GM12874 (cell line): ENCODE results near the gene DTNBP1.

Experiments used
- TF ChIP-seq, protein P1 (sequence below): IDR thresholded peaks from 2 replicates; pipeline ENCODE4 v1.5.1; 2011; ENCODE audit warnings: low read depth, mild to moderate bottlenecking, control low read depth, low read length, moderate library complexity; ENCODE audit not compliant: insufficient read depth

DTNBP1 gene

DNA sequence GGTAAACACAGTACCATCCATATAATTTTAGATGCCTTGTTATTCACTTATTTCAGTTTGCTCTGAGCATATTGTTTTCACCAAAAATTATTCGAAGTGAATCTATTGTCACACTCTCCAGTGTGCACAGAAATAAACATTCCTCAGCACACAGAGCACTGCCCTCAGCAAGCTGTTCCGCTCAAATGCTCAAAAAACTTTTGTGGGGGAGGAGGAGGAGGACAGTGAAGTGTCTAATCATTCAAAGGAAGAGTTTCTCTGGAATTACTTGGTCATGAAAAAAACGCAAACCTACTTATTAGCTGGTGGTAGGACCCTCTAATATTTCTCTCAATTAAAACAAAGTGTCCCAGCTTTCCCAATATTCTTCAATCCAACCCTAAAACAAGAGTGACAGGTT lies 88.3 kb downstream of the DTNBP1 start:
- TF ChIP-seq, protein P1, sequence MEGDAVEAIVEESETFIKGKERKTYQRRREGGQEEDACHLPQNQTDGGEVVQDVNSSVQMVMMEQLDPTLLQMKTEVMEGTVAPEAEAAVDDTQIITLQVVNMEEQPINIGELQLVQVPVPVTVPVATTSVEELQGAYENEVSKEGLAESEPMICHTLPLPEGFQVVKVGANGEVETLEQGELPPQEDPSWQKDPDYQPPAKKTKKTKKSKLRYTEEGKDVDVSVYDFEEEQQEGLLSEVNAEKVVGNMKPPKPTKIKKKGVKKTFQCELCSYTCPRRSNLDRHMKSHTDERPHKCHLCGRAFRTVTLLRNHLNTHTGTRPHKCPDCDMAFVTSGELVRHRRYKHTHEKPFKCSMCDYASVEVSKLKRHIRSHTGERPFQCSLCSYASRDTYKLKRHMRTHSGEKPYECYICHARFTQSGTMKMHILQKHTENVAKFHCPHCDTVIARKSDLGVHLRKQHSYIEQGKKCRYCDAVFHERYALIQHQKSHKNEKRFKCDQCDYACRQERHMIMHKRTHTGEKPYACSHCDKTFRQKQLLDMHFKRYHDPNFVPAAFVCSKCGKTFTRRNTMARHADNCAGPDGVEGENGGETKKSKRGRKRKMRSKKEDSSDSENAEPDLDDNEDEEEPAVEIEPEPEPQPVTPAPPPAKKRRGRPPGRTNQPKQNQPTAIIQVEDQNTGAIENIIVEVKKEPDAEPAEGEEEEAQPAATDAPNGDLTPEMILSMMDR: no peak

DNA sequence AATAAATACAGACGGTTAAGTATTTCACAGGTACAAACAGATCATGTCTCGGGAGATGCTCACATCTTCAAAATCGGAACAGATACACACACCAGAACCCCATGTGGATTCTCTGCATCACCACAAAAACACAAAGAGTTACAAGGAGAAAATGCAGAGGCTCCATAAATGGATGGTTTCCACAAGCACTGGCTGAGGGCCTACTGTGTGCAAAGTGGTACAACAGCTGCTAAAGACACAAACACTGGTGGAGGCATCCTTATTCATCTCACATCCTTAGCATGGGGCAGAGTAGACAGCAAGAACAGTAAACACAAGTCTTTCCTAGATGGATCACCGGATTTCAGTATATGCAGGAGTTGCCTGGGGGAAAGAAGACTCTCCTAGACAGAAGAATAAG lies 88.8 kb downstream of the DTNBP1 start:
- TF ChIP-seq, protein P1: no peak

- TF ChIP-seq, protein P1: no peak
Observed at GRCh38 chr6:15573384-15573783, 89.4 kb downstream of the DTNBP1 start.

- TF ChIP-seq, protein P1: no peak
Observed at GRCh38 chr6:15572296-15573016, 90.4 kb downstream of the DTNBP1 start.

GRCh38 chr6:15570171-15570570 lies 92.7 kb downstream of the DTNBP1 start:
- TF ChIP-seq, protein P1: no peak

DNA sequence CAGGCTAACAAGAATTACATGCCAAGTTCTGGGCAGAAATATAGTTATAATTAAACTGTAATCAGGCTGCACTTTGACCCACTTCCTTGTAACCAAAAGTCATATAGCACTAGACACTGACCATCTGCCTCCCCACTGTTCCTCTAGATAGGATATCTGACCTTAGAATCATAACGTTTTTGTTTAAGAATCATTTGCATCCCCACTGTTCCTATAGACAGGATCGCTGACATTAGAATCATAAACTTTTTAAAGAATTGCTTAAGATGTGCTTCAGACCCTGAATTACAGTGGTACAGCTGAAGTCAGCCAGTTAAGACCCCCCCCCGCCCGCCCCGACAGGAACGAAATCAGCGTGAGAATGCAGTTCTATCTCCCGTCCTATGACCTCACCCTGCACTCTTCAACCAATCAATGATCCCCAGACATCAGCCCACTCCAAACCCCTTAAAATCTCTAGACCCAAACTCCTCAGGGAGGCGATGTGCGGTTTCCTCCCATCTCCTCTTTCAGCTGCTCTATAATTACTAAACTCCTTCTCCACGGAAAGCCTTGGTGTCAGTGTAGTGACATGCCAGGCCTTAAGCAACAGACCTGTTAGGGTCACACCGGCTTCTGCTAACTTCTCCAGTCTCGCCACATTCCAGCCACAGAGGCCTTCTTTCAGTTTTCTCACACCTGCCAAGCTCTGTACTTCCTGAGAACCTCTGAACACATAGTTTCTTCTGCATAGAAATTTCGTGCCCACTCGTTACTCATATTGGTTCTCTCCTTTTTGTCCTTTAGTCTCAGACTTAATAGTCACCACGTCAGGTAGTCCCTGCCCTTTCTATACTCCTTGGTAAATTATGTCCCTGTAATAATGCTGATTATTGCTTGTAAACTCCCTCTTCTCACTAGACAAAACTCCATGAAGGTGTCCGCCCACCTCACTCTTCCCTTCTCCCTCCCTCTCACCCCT lies 93.5 kb downstream of the DTNBP1 start:
- TF ChIP-seq, protein P1: no peak

- TF ChIP-seq, protein P1: no peak
Observed at GRCh38 chr6:15562977-15563376, 99.9 kb downstream of the DTNBP1 start.
